ENCODE measurements around the gene CCNL2. TPM values are rescaled to one million over a fixed set of nuclear protein-coding genes. Genes with fewer than 3 reads are reported as not detected.
"Not testable (repeated sequence)": the region's sequence is repeated elsewhere in the genome, so short reads cannot be mapped to it uniquely, and the experiment has no call there.

CCNL2 gene
- total and polyA plus RNA-seq, 2 of the 13 experiments (the other 11 are each of a cell fraction or from before 2014, with no cell fraction given), result 105 to 340 TPM

DNA sequence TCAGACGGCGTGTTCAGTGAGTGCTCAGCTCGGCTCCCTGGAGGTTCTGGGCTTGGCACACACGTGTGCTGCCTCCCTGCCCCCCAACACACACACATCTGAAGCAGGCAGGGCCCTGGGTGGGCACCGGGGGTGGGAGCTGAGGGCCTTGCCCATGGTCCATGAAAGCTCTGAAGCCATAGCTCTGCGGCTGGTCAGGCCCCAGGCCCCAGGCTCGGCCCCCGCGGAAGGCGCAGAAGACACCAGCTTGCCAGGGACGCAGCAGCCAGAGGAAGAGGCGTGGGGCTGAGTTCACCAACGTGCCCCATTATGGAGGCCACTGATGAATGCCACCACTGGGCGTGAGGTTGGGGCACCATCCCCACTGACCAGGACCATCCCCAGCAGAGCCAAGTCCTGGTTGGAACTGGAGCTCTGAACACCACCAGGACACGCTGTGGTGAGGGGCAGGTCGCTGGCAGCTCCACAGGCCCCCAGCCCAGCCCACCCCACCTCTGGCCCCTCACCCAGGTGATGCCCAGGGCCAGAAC lies 28.3 kb downstream of the CCNL2 start:
- intact Hi-C loops (cut with micrococcal nuclease; ENCODE audit: unreplicated experiment) (no loop called here), in situ Hi-C loops (cut with HindIII; ENCODE audit: extremely low pct_ligation_motif_present, low pct_unique_long_range_greater_than_20kb) (no loop called here)
- H3K27ac ChIP-seq (ENCODE audit: extremely low read length, insufficient read depth, low read length), result no peak overlapping the region
- ATAC-seq, result no peak
- H3K9ac ChIP-seq (ENCODE audit: insufficient read depth, low read depth, low read length), result no peak overlapping the region
- H3K27me3 ChIP-seq (ENCODE audit: control insufficient read depth in 1 of 2, insufficient read depth in 2 of 2, low read length in 2 of 2), result no peaks in the 10 kb centered on the region; a peak in 1 of 5 replicates
- ChIA-PET CTCF (ENCODE audit: low intra/inter-chr PET ratio, low total read pairs) (no interaction called here), POLR2A (interaction anchor here (0.7 to 3.0 kb wide), 6 partner anchors 11 to 66 kb away, joined by 3 to 17 read pairs (median 6); partner anchors contain the start of gene CCNL2)
- WGBS (ENCODE audit: low lambda C conversion rate), result 89% methylated on average over 3 of the region's 16 CpGs
- H3K36me3 ChIP-seq (replicated peaks in 1 of 2; ENCODE audit: control insufficient read depth in 1 of 2, insufficient read depth in 2 of 2, low read length in 2 of 2), result peaks cover 0 to 3% of the 10 kb centered on the region in 2 experiments; a peak in 1 of 5 replicates
- no peak for DNase-seq (ENCODE audit: low spot score)
- no peaks in the 10 kb centered on the region for H3K9me3 ChIP-seq (ENCODE audit: low read length)
- TF ChIP-seq ZNF446 (CRISPR knock-in tag; IDR thresholded peaks at IDR 0.05) (no peak), ZC3H13 (CRISPR knock-in tag; IDR thresholded peaks at IDR 0.05) (no peak), JUN (CRISPR knock-in tag; IDR thresholded peaks at IDR 0.05) (no peak), HNRNPH1 (optimal IDR thresholded peaks at IDR 0.05; ENCODE audit: low read depth, low read length) (no peak), ZNF44 (CRISPR knock-in tag; IDR thresholded peaks at IDR 0.05) (no peak), AGO2 (optimal IDR thresholded peaks at IDR 0.05; ENCODE audit: low read depth, low read length) (peak; percentile 83), SMYD3 (CRISPR knock-in tag; IDR thresholded peaks at IDR 0.05) (no peak), HNRNPL (IDR thresholded peaks at IDR 0.05; ENCODE audit: low read depth, low read length) (0 out of 2 replicates have a peak, but pooled peaks have one; percentile 22), ZNF180 (CRISPR knock-in tag; IDR thresholded peaks at IDR 0.05; ENCODE audit: borderline replicate concordance, low read depth) (no peak), RBFOX2 (IDR thresholded peaks at IDR 0.05; ENCODE audit: low read depth, low read length) (0 out of 2 replicates have a peak, but pooled peaks have one; percentile 2), MXD4 (CRISPR knock-in tag; IDR thresholded peaks at IDR 0.05) (no peak), AGO1 (IDR thresholded peaks at IDR 0.05; ENCODE audit: low read depth, low read length, poor library complexity, severe bottlenecking) (peak; percentile 60), HNRNPLL (IDR thresholded peaks at IDR 0.05; ENCODE audit: low read depth, low read length, poor library complexity, severe bottlenecking) (peak; percentile 4), MZF1 (CRISPR knock-in tag; IDR thresholded peaks at IDR 0.05; ENCODE audit: borderline replicate concordance) (no peak)
- TF ChIP-seq, protein P1, sequence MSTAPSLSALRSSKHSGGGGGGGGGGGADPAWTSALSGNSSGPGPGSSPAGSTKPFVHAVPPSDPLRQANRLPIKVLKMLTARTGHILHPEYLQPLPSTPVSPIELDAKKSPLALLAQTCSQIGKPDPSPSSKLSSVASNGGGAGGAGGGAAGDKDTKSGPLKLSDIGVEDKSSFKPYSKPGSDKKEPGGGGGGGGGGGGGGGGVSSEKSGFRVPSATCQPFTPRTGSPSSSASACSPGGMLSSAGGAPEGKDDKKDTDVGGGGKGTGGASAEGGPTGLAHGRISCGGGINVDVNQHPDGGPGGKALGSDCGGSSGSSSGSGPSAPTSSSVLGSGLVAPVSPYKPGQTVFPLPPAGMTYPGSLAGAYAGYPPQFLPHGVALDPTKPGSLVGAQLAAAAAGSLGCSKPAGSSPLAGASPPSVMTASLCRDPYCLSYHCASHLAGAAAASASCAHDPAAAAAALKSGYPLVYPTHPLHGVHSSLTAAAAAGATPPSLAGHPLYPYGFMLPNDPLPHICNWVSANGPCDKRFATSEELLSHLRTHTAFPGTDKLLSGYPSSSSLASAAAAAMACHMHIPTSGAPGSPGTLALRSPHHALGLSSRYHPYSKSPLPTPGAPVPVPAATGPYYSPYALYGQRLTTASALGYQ (CRISPR knock-in tag; IDR thresholded peaks at IDR 0.05), result no peak
- TF ChIP-seq, protein P2, sequence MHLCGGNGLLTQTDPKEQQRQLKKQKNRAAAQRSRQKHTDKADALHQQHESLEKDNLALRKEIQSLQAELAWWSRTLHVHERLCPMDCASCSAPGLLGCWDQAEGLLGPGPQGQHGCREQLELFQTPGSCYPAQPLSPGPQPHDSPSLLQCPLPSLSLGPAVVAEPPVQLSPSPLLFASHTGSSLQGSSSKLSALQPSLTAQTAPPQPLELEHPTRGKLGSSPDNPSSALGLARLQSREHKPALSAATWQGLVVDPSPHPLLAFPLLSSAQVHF (CRISPR knock-in tag; IDR thresholded peaks at IDR 0.05), result no peak
- H3K4me3 ChIP-seq (replicated peaks in 1 of 3; ENCODE audit: insufficient read depth in 1 of 3, low read depth in 2 of 3, low read length in 3 of 3), result no peak overlapping the region
- H3K4me1 ChIP-seq (ENCODE audit: insufficient read depth, low read length), result peaks cover 26% of the 10 kb centered on the region
- H3K4me2 ChIP-seq (ENCODE audit: low read depth, low read length), result no peak overlapping the region
- H2AFZ ChIP-seq (ENCODE audit: low read length), result no peak overlapping the region
- peaks cover 19% of the 10 kb centered on the region for H3K79me2 ChIP-seq (ENCODE audit: insufficient read depth, low read length)
- no peaks in the 10 kb centered on the region for H4K20me1 ChIP-seq (ENCODE audit: insufficient read depth, low read length)
- FAIRE-seq, result no peak
- no TSS peak for BruUV-seq (replicated peaks)

DNA sequence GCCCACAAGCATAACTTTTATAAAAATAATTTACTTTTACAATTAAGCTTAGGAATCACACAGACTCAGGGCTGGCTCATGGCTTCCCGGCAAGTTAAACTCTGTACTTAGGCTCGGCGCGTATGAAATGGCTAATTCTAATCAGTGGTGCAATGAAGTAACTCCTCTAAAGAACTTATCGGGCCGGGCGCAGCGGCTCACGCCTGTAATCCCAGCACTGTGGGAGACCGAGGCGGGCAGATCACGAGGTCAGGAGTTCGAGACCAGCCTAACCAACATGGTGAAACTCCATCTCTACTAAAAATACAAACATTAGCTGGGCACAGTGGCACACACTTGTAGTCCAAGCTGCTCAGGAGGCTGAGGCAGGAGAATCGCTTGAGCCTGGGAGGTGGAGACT lies 29.0 kb downstream of the CCNL2 start:
- H3K36me3 ChIP-seq (replicated peaks in 1 of 2; ENCODE audit: control insufficient read depth in 1 of 2, insufficient read depth in 2 of 2, low read length in 2 of 2); H3K9me3 ChIP-seq (ENCODE audit: low read length); H3K27me3 ChIP-seq (ENCODE audit: control insufficient read depth in 1 of 2, insufficient read depth in 2 of 2, low read length in 2 of 2); H4K20me1 ChIP-seq (ENCODE audit: insufficient read depth, low read length); CTCF ChIA-PET (ENCODE audit: low intra/inter-chr PET ratio, low total read pairs); ATAC-seq; in situ Hi-C loops (cut with HindIII; ENCODE audit: extremely low pct_ligation_motif_present, low pct_unique_long_range_greater_than_20kb); FAIRE-seq; H3K4me3 ChIP-seq (replicated peaks in 1 of 3; ENCODE audit: insufficient read depth in 1 of 3, low read depth in 2 of 3, low read length in 3 of 3); H3K4me2 ChIP-seq (ENCODE audit: low read depth, low read length); DNase-seq (ENCODE audit: low spot score); H2AFZ ChIP-seq (ENCODE audit: low read length); BruUV-seq (replicated peaks); H3K27ac ChIP-seq (ENCODE audit: extremely low read length, insufficient read depth, low read length); intact Hi-C loops (cut with micrococcal nuclease; ENCODE audit: unreplicated experiment); H3K9ac ChIP-seq (ENCODE audit: insufficient read depth, low read depth, low read length): not testable (repeated sequence)
- POLR2A ChIA-PET, result interaction anchor here (0.7 to 3.0 kb wide), 2 partner anchors 13 to 65 kb away, joined by 3 to 7 read pairs; no protein-coding TSS in a partner anchor
- H3K79me2 ChIP-seq (ENCODE audit: insufficient read depth, low read length), result peaks cover 19% of the 10 kb centered on the region
- 91% methylated on average over 14 of the region's 14 CpGs for WGBS (ENCODE audit: low lambda C conversion rate)
- peaks cover 26% of the 10 kb centered on the region for H3K4me1 ChIP-seq (ENCODE audit: insufficient read depth, low read length)
